HEK293 (cell line): ENCODE results near the gene ACMSD.

Source experiments
- CTCF ChIP-seq: fragments of 450-650 bp; formaldehyde crosslinking; IDR thresholded peaks from 2 replicates; pipeline ENCODE4 v1.5.1; 2016; ENCODE audit warnings: missing biosample characterization, missing genetic modification characterization
- ZBTB44 ChIP-seq: fragments of 450-650 bp; IDR thresholded peaks from 2 replicates; pipeline ENCODE4 v1.5.1; 2018; ENCODE audit warnings: missing biosample characterization, mild to moderate bottlenecking, missing genetic modification characterization
- ZFHX2 ChIP-seq: fragments of 450-650 bp; formaldehyde crosslinking; conservative IDR thresholded peaks from 2 replicates; pipeline ENCODE4 v1.5.1; 2016; ENCODE audit warnings: missing biosample characterization, missing genetic modification characterization
- ZNF24 ChIP-seq: fragments of 450-650 bp; formaldehyde crosslinking; IDR thresholded peaks from 2 replicates; pipeline ENCODE4 v1.5.1; 2016; ENCODE audit warnings: missing biosample characterization, missing genetic modification characterization
- ZNF394 ChIP-seq: fragments of 450-650 bp; formaldehyde crosslinking; IDR thresholded peaks from 2 replicates; pipeline ENCODE4 v1.5.1; 2016; ENCODE audit warnings: missing biosample characterization, missing genetic modification characterization, mild to moderate bottlenecking, moderate library complexity, borderline replicate concordance
- ZNF416 ChIP-seq: fragments of 450-650 bp; formaldehyde crosslinking; IDR thresholded peaks from 2 replicates; pipeline ENCODE4 v1.5.1; 2016; ENCODE audit warnings: missing biosample characterization, missing genetic modification characterization
- TF ChIP-seq, protein P1 (sequence below): IDR thresholded peaks from 2 replicates; pipeline ENCODE4 v1.6.1; 2011; ENCODE audit warnings: mild to moderate bottlenecking, low read depth, low read length, borderline replicate concordance

- TF ChIP-seq ZNF394 (tag by site-specific recombination) (no peak), CTCF (tag by site-specific recombination) (no peak), ZBTB44 (tag by site-specific recombination) (no peak), ZNF24 (tag by site-specific recombination) (no peak), ZNF416 (no peak), ZFHX2 (no peak)
- TF ChIP-seq, protein P1, sequence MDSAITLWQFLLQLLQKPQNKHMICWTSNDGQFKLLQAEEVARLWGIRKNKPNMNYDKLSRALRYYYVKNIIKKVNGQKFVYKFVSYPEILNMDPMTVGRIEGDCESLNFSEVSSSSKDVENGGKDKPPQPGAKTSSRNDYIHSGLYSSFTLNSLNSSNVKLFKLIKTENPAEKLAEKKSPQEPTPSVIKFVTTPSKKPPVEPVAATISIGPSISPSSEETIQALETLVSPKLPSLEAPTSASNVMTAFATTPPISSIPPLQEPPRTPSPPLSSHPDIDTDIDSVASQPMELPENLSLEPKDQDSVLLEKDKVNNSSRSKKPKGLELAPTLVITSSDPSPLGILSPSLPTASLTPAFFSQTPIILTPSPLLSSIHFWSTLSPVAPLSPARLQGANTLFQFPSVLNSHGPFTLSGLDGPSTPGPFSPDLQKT = no peak
Measured at GRCh38 chr2:134905168-134905567, 66.8 kb downstream of the ACMSD start.
